Glutamatergic neuron (in vitro differentiated cells): ENCODE measurements around the gene SMIM28. TPM values are rescaled to one million over a fixed set of nuclear protein-coding genes. Genes with fewer than 3 reads are reported as not detected.

Experiments
- DNase-seq: peaks from one replicate; pipeline ENCODE4 v3.0.0; 2022
- H3K27ac Mint-ChIP-seq: one replicate; pipeline ENCODE4 v1.8.0; 2020; ENCODE audit warnings: mild to moderate bottlenecking, mixed read lengths, inconsistent platforms; ENCODE audit not compliant: unreplicated experiment
- H3K27me3 Mint-ChIP-seq: one replicate; pipeline ENCODE4 v1.8.0; 2020; ENCODE audit warnings: mild to moderate bottlenecking, moderate library complexity, mixed read lengths, inconsistent platforms; ENCODE audit not compliant: unreplicated experiment
- H3K36me3 Mint-ChIP-seq: one replicate; pipeline ENCODE4 v1.8.0; 2020; ENCODE audit warnings: mild to moderate bottlenecking, mixed read lengths, inconsistent platforms; ENCODE audit not compliant: unreplicated experiment
- H3K4me1 Mint-ChIP-seq: one replicate; pipeline ENCODE4 v1.8.0; 2020; ENCODE audit warnings: mild to moderate bottlenecking, low read depth, mixed read lengths, inconsistent platforms; ENCODE audit not compliant: unreplicated experiment
- H3K4me3 Mint-ChIP-seq: one replicate; pipeline ENCODE4 v1.8.0; 2020; ENCODE audit warnings: mild to moderate bottlenecking, mixed read lengths, inconsistent platforms; ENCODE audit not compliant: unreplicated experiment
- H3K9me3 Mint-ChIP-seq: one replicate; pipeline ENCODE4 v1.8.0; 2020; ENCODE audit warnings: mild to moderate bottlenecking, moderate library complexity, mixed read lengths, inconsistent platforms; ENCODE audit not compliant: unreplicated experiment
- total RNA-seq: library from RNA; stranded (reverse); fragmentation: NEBNext Ultra II Directional; extraction: Animal tissue kit (Norgen Biotek cat#: 25700); gene quantifications from one replicate; pipeline ENCODE4 v1.2.1, GENCODE V29; 2021; ENCODE audit not compliant: unreplicated experiment
- TF ChIP-seq, protein P1 (sequence below): fragments of 200-600 bp; sonication (generic); IDR thresholded peaks from one replicate; pipeline ENCODE4 v1.5.0; 2021; ENCODE audit not compliant: partially characterized antibody, unreplicated experiment

The SMIM28 gene
- total RNA-seq, 1 donor from 2014 or later: not detected

DNA sequence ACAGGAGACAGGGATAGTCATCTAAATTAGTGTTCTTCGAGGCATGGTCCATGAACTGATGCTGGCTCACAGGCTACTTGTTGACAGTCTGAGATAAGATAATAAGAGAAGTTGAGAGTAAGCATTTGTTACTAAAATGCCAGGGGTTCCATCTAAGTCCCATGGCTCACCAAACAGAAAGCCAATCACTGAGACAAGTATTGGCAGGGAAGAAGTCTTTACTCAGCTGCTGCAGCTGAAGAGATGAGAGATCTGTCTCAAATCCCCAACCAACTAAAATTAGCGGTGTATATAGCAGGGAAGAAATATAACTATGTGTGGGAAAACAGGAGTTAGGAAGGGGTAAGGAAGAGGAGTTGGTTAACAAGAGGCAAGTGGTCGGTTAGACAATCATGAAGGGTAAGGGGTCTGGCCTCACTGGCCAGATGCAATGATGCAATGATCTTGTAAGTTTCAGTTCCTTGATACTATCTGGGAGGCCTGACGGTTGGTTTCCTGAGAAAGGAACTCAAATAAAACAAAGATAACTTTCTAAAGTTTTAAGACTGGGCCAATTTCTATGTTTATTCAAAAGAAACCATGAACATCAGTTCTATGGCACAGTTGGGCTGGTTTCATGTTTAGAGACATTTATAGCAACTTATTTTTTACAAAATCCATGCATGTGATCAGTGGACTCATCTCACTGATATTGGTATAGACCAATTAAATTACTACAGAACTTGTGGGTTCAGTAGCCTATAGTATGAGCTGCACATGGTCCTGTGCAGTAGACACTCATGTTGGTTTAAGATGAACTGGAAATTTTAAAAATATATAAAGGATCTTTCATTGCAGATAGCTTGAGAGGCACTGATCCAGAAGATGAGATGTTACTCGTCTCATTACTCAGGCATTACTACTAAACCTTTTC is 16.4 kb downstream of the SMIM28 start:
- H3K36me3 Mint-ChIP-seq: no peaks in the 10 kb centered on the region
- H3K27me3 Mint-ChIP-seq: no peaks in the 10 kb centered on the region
- no peak for DNase-seq
- no peaks in the 10 kb centered on the region for H3K4me1 Mint-ChIP-seq
- TF ChIP-seq, protein P1, sequence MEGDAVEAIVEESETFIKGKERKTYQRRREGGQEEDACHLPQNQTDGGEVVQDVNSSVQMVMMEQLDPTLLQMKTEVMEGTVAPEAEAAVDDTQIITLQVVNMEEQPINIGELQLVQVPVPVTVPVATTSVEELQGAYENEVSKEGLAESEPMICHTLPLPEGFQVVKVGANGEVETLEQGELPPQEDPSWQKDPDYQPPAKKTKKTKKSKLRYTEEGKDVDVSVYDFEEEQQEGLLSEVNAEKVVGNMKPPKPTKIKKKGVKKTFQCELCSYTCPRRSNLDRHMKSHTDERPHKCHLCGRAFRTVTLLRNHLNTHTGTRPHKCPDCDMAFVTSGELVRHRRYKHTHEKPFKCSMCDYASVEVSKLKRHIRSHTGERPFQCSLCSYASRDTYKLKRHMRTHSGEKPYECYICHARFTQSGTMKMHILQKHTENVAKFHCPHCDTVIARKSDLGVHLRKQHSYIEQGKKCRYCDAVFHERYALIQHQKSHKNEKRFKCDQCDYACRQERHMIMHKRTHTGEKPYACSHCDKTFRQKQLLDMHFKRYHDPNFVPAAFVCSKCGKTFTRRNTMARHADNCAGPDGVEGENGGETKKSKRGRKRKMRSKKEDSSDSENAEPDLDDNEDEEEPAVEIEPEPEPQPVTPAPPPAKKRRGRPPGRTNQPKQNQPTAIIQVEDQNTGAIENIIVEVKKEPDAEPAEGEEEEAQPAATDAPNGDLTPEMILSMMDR: no peak
- H3K9me3 Mint-ChIP-seq: no peaks in the 10 kb centered on the region
- H3K27ac Mint-ChIP-seq: no peak overlapping the region
- no peak overlapping the region for H3K4me3 Mint-ChIP-seq

DNA sequence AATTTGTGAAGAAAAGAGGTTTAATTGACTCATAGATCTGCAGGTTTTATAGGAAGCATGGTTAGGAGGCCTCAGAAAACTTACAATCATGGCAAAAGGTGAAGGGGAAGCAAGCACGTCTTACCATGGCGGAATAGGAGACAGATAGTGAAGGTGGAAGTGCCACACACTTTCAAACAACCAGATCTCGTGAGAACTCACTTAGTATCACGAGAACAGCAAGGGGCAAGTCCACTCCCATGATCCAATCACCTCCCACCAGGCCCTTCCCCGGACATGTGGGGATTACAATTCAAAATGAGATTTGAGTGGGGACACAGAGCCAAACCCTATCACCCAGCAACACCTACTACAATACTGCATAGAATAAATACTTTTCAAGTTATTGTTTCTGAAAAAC is 19.0 kb downstream of the SMIM28 start:
- Mint-ChIP-seq H3K27ac (no peak overlapping the region), H3K9me3 (no peaks in the 10 kb centered on the region), H3K4me1 (no peaks in the 10 kb centered on the region), H3K36me3 (no peaks in the 10 kb centered on the region), H3K27me3 (no peaks in the 10 kb centered on the region), H3K4me3 (peak overlapping the region; percentile 2)
- no peak for DNase-seq
- TF ChIP-seq, protein P1: no peak

DNA sequence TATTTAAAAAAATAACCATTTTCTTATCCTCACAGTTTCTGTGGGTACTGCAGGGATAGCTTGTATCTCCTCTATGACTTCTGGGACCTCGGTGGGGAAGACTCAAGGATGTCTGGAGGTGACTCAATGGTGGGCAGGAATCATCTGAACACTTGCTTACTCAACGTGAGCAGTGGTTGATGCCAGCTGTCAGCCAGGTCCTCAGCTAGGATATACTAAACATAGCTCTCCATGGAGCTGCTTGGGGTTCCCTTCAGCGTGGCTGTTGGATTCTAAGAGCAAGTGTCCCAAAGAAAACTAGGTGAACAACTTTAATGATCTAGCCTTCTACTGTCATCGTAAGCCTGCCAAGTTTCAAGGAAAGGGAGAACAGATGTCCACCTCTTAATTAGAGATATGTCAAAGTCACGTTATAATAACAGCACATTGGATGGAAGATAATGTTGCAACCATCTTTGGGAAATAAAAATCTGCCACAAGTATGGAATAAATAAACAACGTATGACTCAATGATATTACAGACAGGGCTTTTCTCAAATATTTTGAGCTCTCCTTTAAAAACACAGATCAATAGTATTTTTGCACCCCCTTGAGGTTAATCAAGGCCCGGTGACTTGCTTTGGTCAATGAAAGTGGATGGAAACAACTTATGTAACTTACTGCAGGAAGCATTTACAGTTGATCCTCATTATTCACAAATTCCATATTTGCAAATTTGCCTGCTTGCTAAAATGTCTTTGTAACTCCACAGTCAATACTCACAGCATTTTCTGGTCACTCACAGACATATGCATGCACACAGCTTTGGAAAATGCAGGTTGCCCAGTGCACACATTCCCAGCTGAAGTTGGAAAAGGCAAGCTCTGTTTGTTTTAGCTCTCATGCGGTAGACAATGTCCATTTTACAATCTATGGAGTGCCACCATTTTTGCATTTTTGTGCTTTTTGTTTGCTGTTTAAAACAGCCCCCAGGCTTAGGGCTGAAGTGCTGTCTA is 19.7 kb downstream of the SMIM28 start:
- TF ChIP-seq, protein P1: no peak
- H3K9me3 Mint-ChIP-seq: no peaks in the 10 kb centered on the region
- H3K36me3 Mint-ChIP-seq: no peaks in the 10 kb centered on the region
- no peak for DNase-seq
- H3K27ac Mint-ChIP-seq: no peak overlapping the region
- H3K4me1 Mint-ChIP-seq: no peaks in the 10 kb centered on the region
- no peaks in the 10 kb centered on the region for H3K27me3 Mint-ChIP-seq
- no peak overlapping the region for H3K4me3 Mint-ChIP-seq

DNA sequence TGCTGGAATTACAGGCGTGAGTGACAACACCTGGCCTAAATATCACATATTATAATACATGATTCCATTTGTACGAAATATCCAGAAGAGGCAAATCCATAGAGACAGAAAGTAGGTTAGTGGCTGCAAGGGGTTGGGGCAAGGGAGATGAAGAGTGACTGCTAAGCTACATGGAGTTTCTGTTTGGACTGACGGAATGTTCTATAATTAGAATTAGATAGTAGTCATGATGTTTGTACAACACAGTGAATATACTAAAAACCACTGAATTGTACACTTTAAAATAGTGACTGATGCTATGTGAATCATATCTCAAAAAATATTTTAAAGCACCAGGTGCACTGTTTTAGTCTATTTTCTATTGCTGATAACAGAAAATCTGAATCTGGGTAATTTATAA is 22.6 kb downstream of the SMIM28 start:
- no peak for DNase-seq
- Mint-ChIP-seq H3K9me3 (peaks cover 5% of the 10 kb centered on the region), H3K27me3 (peaks cover 3% of the 10 kb centered on the region), H3K36me3 (no peaks in the 10 kb centered on the region), H3K4me3 (no peak overlapping the region), H3K27ac (no peak overlapping the region), H3K4me1 (peaks cover 4% of the 10 kb centered on the region)
- TF ChIP-seq, protein P1: no peak
